Activated T-cell treated with anti-CD3 and anti-CD28 coated beads, Interleukin-2, amount 50 U/mL, for 72 hours (primary cell): Measurements from ENCODE around the gene RASAL2. TPM values are rescaled to one million over a fixed set of nuclear protein-coding genes. Genes with fewer than 3 reads are reported as not detected.
A peak's percentile ranks its signal among the peaks of the same experiment; 100 is the strongest.
"Not testable (repeated sequence)": the region's sequence is repeated elsewhere in the genome, so short reads cannot be mapped to it uniquely, and the experiment has no call there.

Experiments used
- ATAC-seq, 2 donors: fragments of 150-1000 bp; cut with Tn5 transposase; replicated peaks in 1 of 2; 2 replicates each; pipeline ENCODE4 v1.10.0; 2021; ENCODE audit warnings: moderate library complexity in 2 of 2, mild to moderate bottlenecking in 1 of 2
- DNase-seq, 2 donors: peaks; one replicate each; pipeline ENCODE4 v3.0.0; 2021 to 2022; ENCODE audit warnings: mixed read lengths in 1 of 2
- H3K27ac Mint-ChIP-seq: one replicate; pipeline ENCODE4 v1.8.0; 2022; ENCODE audit warnings: mild to moderate bottlenecking, moderate library complexity, mixed read lengths
- H3K27me3 Mint-ChIP-seq: one replicate; pipeline ENCODE4 v1.8.0; 2022; ENCODE audit warnings: low read depth, mixed read lengths
- H3K36me3 Mint-ChIP-seq, 2 donors: one replicate each; pipeline ENCODE4 v1.8.0; 2022; ENCODE audit warnings: mixed read lengths in 2 of 2, mild to moderate bottlenecking in 1 of 2; ENCODE audit not compliant: insufficient read depth in 2 of 2
- H3K4me1 Mint-ChIP-seq: one replicate; pipeline ENCODE4 v1.8.0; 2022; ENCODE audit warnings: low read depth, mixed read lengths
- H3K4me3 Mint-ChIP-seq, 2 donors: one replicate each; pipeline ENCODE4 v1.8.0; 2022; ENCODE audit warnings: mild to moderate bottlenecking in 2 of 2, mixed read lengths in 2 of 2, moderate library complexity in 2 of 2
- H3K9me3 Mint-ChIP-seq, 2 donors: one replicate each; pipeline ENCODE4 v1.8.0; 2022; ENCODE audit warnings: mixed read lengths in 2 of 2
- total RNA-seq, 2 donors: library from RNA; stranded (reverse); gene quantifications; one replicate each; pipeline ENCODE4 v1.2.3, GENCODE V29; 2022

The RASAL2 gene
- total RNA-seq, 2 donors from 2014 or later = 0.02 to 0.05 TPM

GRCh38 chr1:178368208-178368607, 274.3 kb downstream of the RASAL2 start:
- Mint-ChIP-seq H3K27me3 (no peaks in the 10 kb centered on the region), H3K9me3 (no peaks in the 10 kb centered on the region), H3K4me3 (no peak overlapping the region), H3K36me3 (no peaks in the 10 kb centered on the region), H3K27ac (no peak overlapping the region), H3K4me1 (no peaks in the 10 kb centered on the region)
- DNase-seq (no peak), ATAC-seq (no peak)

- no peak for DNase-seq
- no peaks in the 10 kb centered on the region for H3K27me3 Mint-ChIP-seq
- H3K4me3 Mint-ChIP-seq = no peak overlapping the region
- ATAC-seq = no peak
- H3K9me3 Mint-ChIP-seq = no peaks in the 10 kb centered on the region
- no peak overlapping the region for H3K27ac Mint-ChIP-seq
- no peaks in the 10 kb centered on the region for H3K36me3 Mint-ChIP-seq
- H3K4me1 Mint-ChIP-seq = no peaks in the 10 kb centered on the region
Measured at GRCh38 chr1:178371235-178371634, 277.3 kb downstream of the RASAL2 start.

- no peak for ATAC-seq
- no peak overlapping the region for H3K27ac Mint-ChIP-seq
- H3K27me3 Mint-ChIP-seq = no peaks in the 10 kb centered on the region
- no peak for DNase-seq
- no peaks in the 10 kb centered on the region for H3K9me3 Mint-ChIP-seq
- no peaks in the 10 kb centered on the region for H3K36me3 Mint-ChIP-seq
- no peaks in the 10 kb centered on the region for H3K4me1 Mint-ChIP-seq
- no peak overlapping the region for H3K4me3 Mint-ChIP-seq
Measured at GRCh38 chr1:178371933-178372388, 278.1 kb downstream of the RASAL2 start.

- Mint-ChIP-seq H3K27ac (no peak overlapping the region), H3K9me3 (no peaks in the 10 kb centered on the region), H3K4me3 (no peak overlapping the region), H3K36me3 (no peaks in the 10 kb centered on the region), H3K27me3 (no peaks in the 10 kb centered on the region), H3K4me1 (no peaks in the 10 kb centered on the region)
- ATAC-seq = no peak
- no peak for DNase-seq
Measured at GRCh38 chr1:178374016-178374415, 280.1 kb downstream of the RASAL2 start.

GRCh38 chr1:178376008-178376407, 282.1 kb downstream of the RASAL2 start:
- H3K27me3 Mint-ChIP-seq = no peaks in the 10 kb centered on the region
- no peak overlapping the region for H3K4me3 Mint-ChIP-seq

GRCh38 chr1:178379807-178380206, 285.9 kb downstream of the RASAL2 start:
- H3K36me3 Mint-ChIP-seq = no peaks in the 10 kb centered on the region
- no peak for ATAC-seq
- H3K9me3 Mint-ChIP-seq = no peaks in the 10 kb centered on the region
- H3K27me3 Mint-ChIP-seq = no peaks in the 10 kb centered on the region
- no peak overlapping the region for H3K27ac Mint-ChIP-seq
- no peaks in the 10 kb centered on the region for H3K4me1 Mint-ChIP-seq
- DNase-seq = peak in 1 of 2 donors; percentile 5
- no peak overlapping the region for H3K4me3 Mint-ChIP-seq

More at GRCh38 chr1:178376008-178376407, 282.1 kb downstream of the RASAL2 start:
- H3K27ac Mint-ChIP-seq = no peak overlapping the region
- ATAC-seq (no peak), DNase-seq (no peak)
- no peaks in the 10 kb centered on the region for H3K36me3 Mint-ChIP-seq
- no peaks in the 10 kb centered on the region for H3K4me1 Mint-ChIP-seq
- no peaks in the 10 kb centered on the region for H3K9me3 Mint-ChIP-seq

GRCh38 chr1:178382372-178382771, 288.5 kb downstream of the RASAL2 start:
- no peaks in the 10 kb centered on the region for H3K4me1 Mint-ChIP-seq
- DNase-seq (no peak), ATAC-seq (no peak)
- H3K27me3 Mint-ChIP-seq = no peaks in the 10 kb centered on the region
- no peaks in the 10 kb centered on the region for H3K36me3 Mint-ChIP-seq
- peaks cover 0 to 1% of the 10 kb centered on the region in 2 donors for H3K9me3 Mint-ChIP-seq
- H3K27ac Mint-ChIP-seq = no peak overlapping the region
- H3K4me3 Mint-ChIP-seq = no peak overlapping the region

GRCh38 chr1:178385662-178386061, 291.8 kb downstream of the RASAL2 start:
- Mint-ChIP-seq H3K36me3 (no peaks in the 10 kb centered on the region), H3K4me3 (no peak overlapping the region), H3K4me1 (no peaks in the 10 kb centered on the region), H3K27ac (no peak overlapping the region), H3K27me3 (no peaks in the 10 kb centered on the region), H3K9me3 (peaks cover 0 to 1% of the 10 kb centered on the region in 2 donors)
- DNase-seq (no peak), ATAC-seq (no peak)

- no peak for ATAC-seq
- no peak overlapping the region for H3K4me3 Mint-ChIP-seq
- no peaks in the 10 kb centered on the region for H3K4me1 Mint-ChIP-seq
- no peak for DNase-seq
- no peaks in the 10 kb centered on the region for H3K36me3 Mint-ChIP-seq
- H3K27me3 Mint-ChIP-seq = no peaks in the 10 kb centered on the region
- H3K27ac Mint-ChIP-seq = no peak overlapping the region
- peaks cover 0 to 1% of the 10 kb centered on the region in 2 donors for H3K9me3 Mint-ChIP-seq
Measured at GRCh38 chr1:178388418-178389145, 294.7 kb downstream of the RASAL2 start.

- no peak for ATAC-seq
- H3K4me3 Mint-ChIP-seq = no peak overlapping the region
- peaks cover 0 to 1% of the 10 kb centered on the region in 2 donors for H3K9me3 Mint-ChIP-seq
- H3K4me1 Mint-ChIP-seq = no peaks in the 10 kb centered on the region
- H3K36me3 Mint-ChIP-seq = no peaks in the 10 kb centered on the region
- no peak for DNase-seq
- H3K27ac Mint-ChIP-seq = no peak overlapping the region
- H3K27me3 Mint-ChIP-seq = no peaks in the 10 kb centered on the region
Measured at GRCh38 chr1:178389441-178389840, 295.5 kb downstream of the RASAL2 start.

GRCh38 chr1:178390280-178390679, 296.4 kb downstream of the RASAL2 start:
- H3K36me3 Mint-ChIP-seq, H3K4me1 Mint-ChIP-seq, H3K27ac Mint-ChIP-seq, H3K9me3 Mint-ChIP-seq, H3K27me3 Mint-ChIP-seq, H3K4me3 Mint-ChIP-seq, DNase-seq, ATAC-seq: not testable (repeated sequence)

- no peak overlapping the region for H3K4me3 Mint-ChIP-seq
- no peaks in the 10 kb centered on the region for H3K9me3 Mint-ChIP-seq
- H3K27ac Mint-ChIP-seq = no peak overlapping the region
- H3K27me3 Mint-ChIP-seq = no peaks in the 10 kb centered on the region
- H3K4me1 Mint-ChIP-seq = no peaks in the 10 kb centered on the region
- no peak for ATAC-seq
- H3K36me3 Mint-ChIP-seq = no peaks in the 10 kb centered on the region
- no peak for DNase-seq
Measured at GRCh38 chr1:178393370-178393769, 299.5 kb downstream of the RASAL2 start.

- Mint-ChIP-seq H3K27me3 (no peaks in the 10 kb centered on the region), H3K4me1 (no peaks in the 10 kb centered on the region), H3K27ac (no peak overlapping the region), H3K9me3 (no peaks in the 10 kb centered on the region), H3K36me3 (no peaks in the 10 kb centered on the region), H3K4me3 (no peak overlapping the region)
- ATAC-seq = no peak
- DNase-seq = no peak
Measured at GRCh38 chr1:178396789-178397188, 302.9 kb downstream of the RASAL2 start.

- H3K36me3 Mint-ChIP-seq = no peaks in the 10 kb centered on the region
- ATAC-seq = no peak
- no peak overlapping the region for H3K4me3 Mint-ChIP-seq
- no peak for DNase-seq
- no peaks in the 10 kb centered on the region for H3K9me3 Mint-ChIP-seq
- H3K27ac Mint-ChIP-seq = no peak overlapping the region
- no peaks in the 10 kb centered on the region for H3K27me3 Mint-ChIP-seq
- no peaks in the 10 kb centered on the region for H3K4me1 Mint-ChIP-seq
Measured at GRCh38 chr1:178397678-178398077, 303.8 kb downstream of the RASAL2 start.
